Ovary (tissue), 9 donors: ENCODE measurements around the gene ECHDC3. TPM values are rescaled to one million over a fixed set of nuclear protein-coding genes. Genes with fewer than 3 reads are reported as not detected.
A peak's percentile ranks its signal among the peaks of the same experiment; 100 is the strongest.

Experiments
- DNase-seq, 5 donors: peaks; one replicate each; pipeline ENCODE4 v3.0.0-alpha.2; 2019 to 2020
- H3K27ac ChIP-seq, 2 donors: fragments of 200-600 bp; one replicate each; pipeline versions ENCODE4 v1.5.1 to v1.8.0; 2019 to 2022
- H3K27me3 ChIP-seq: fragments of 200-600 bp; one replicate; pipeline ENCODE4 v1.8.0; 2022
- H3K36me3 ChIP-seq: fragments of 200-600 bp; sonication (generic); one replicate; pipeline ENCODE4 v1.5.1; 2019
- H3K4me1 ChIP-seq: one replicate; pipeline ENCODE4 v1.8.1; 2013; ENCODE audit warnings: mild to moderate bottlenecking, moderate library complexity; ENCODE audit not compliant: insufficient read depth
- H3K4me3 ChIP-seq: fragments of 200-600 bp; sonication (generic); one replicate; pipeline ENCODE4 v1.5.1; 2017
- H3K9me3 ChIP-seq, 2 donors: fragments of 200-600 bp in 1 of 2; sonication (generic) in 1 of 2; one replicate each; pipeline versions ENCODE4 v1.5.1 to v1.8.1; 2013 to 2019; ENCODE audit warnings: mild to moderate bottlenecking in 1 of 2, moderate library complexity in 1 of 2
- EP300 ChIP-seq: sonication (generic); formaldehyde crosslinking; IDR thresholded peaks from one replicate; pipeline ENCODE4 v1.6.1; 2017; ENCODE audit warnings: antibody characterized with exemption
- POLR2A ChIP-seq: fragments of 450-650 bp; IDR thresholded peaks from one replicate; pipeline ENCODE4 v1.6.1; 2017; ENCODE audit warnings: antibody characterized with exemption, mild to moderate bottlenecking, moderate library complexity
- WGBS, 3 donors: extraction: QIAGEN DNeasy Blood & Tissue Kit in 1 of 3; methylation state at CpG; one replicate each; pipeline versions ENCODE4 v1.1.5 to v1.1.7; 2013 to 2017; 5-methylcytosine and 5-hydroxymethylcytosine counted together
- intact Hi-C, 4 donors: fragments of 100-400 bp; cut with DNase I; formaldehyde crosslinking; loops; one replicate each; pipeline versions ENCODE4 v1.11.0 to v1.15.1; 2022 to 2023
- polyA plus RNA-seq, 2 donors: library from polyadenylated mRNA; stranded (reverse); fragments of 200-250 nt in 1 of 2; fragments of 350-450 nt in 1 of 2; fragmentation: Illumina TruSeq in 1 of 2; extraction: RNeasy Lipid Tissue Mini Kit (QIAGEN cat#74804) in 1 of 2; gene quantifications; one replicate each; pipeline ENCODE4 v1.2.3, GENCODE V29; 2013 to 2014
- total RNA-seq, 7 donors: library from RNA; depleted of rRNA in 2 of 7; stranded (reverse); fragments of >200 nt in 2 of 7; fragmentation: NEBNext Ultra II Directional in 3 of 7; extraction: Animal tissue kit (Norgen Biotek cat#: 25700) in 3 of 7; gene quantifications; one replicate each; pipeline versions ENCODE4 v1.1.0 to v1.2.4, GENCODE V29; 2016 to 2023
- TF ChIP-seq, protein P1 (sequence below), 3 donors: fragments of 450-650 bp in 2 of 3; fragments of 200-600 bp in 1 of 3; IDR thresholded peaks; one replicate each; pipeline versions ENCODE4 v1.5.1 to v1.8.0; 2016 to 2022; ENCODE audit warnings: antibody characterized with exemption in 3 of 3, mild to moderate bottlenecking in 1 of 3
- donor health status: DM: no; HTN: no; CAD: no; lungs with moderate emphysema.
- donor health status: DM: no; HTN: no; CAD: no.
- donor health status: Bipolar disorder and iron deficiency.
- donor health status: DM: yes; HTN: yes; CAD: no.
- donor health status: DM: no; HTN: no; CAD: no.
- donor health status: DM: yes; HTN: yes; CAD: no.

ECHDC3 gene
- total and polyA plus RNA-seq, 9 donors, result 13.1 to 33.2 (median 17.8) TPM

DNA sequence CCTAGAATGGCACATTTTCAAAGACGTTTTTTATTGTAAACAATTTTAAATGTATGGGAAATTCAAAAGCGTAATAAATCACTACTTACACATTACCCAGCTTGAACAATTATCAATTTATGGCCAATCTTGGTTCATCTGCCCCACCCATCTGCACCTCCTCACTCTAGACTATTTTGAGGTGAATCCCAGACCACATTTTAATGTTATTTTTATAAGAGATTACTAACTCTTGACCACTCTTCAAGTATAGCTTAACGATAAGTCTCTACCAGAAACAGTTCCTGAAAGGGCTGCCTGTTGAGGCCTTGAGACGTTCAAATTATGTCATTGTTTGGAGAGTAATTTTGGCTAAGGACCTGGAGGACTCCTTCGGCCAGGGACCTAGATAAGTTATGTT is 33.2 kb downstream of the ECHDC3 start:
- Histone ChIP-seq H3K9me3 (no peaks in the 10 kb centered on the region), H3K36me3 (no peaks in the 10 kb centered on the region), H3K4me3 (no peak overlapping the region), H3K27me3 (no peaks in the 10 kb centered on the region), H3K27ac (no peak overlapping the region), H3K4me1 (no peaks in the 10 kb centered on the region)
- intact Hi-C loops, result no loop called here
- WGBS, 3 donors, result 26 to 40% (median 39%) methylated on average over 5 of the region's 5 CpGs
- TF ChIP-seq, protein P1, sequence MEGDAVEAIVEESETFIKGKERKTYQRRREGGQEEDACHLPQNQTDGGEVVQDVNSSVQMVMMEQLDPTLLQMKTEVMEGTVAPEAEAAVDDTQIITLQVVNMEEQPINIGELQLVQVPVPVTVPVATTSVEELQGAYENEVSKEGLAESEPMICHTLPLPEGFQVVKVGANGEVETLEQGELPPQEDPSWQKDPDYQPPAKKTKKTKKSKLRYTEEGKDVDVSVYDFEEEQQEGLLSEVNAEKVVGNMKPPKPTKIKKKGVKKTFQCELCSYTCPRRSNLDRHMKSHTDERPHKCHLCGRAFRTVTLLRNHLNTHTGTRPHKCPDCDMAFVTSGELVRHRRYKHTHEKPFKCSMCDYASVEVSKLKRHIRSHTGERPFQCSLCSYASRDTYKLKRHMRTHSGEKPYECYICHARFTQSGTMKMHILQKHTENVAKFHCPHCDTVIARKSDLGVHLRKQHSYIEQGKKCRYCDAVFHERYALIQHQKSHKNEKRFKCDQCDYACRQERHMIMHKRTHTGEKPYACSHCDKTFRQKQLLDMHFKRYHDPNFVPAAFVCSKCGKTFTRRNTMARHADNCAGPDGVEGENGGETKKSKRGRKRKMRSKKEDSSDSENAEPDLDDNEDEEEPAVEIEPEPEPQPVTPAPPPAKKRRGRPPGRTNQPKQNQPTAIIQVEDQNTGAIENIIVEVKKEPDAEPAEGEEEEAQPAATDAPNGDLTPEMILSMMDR (IDR thresholded peaks at IDR 0.05), result no peak
- TF ChIP-seq EP300, result no peak
- TF ChIP-seq POLR2A, result no peak
- DNase-seq, result no peak

DNA sequence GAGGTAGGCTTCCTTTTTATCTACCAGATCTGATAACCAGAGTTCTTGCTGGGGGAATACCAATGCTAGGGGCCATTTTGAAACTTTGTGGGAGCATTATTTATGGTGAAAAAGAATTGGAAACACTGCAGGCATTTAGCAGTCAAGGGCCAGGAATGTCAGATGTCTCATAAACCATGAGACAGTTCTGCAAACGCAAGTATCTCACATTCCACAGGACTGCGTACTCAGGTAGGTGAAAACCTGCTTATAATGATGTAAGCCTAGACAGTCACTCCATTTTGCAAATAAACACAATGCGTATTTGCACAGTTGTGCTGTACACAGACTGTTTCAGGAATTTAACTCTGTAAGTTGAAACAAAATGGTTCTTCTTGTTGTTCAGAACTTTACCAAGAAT is 33.9 kb downstream of the ECHDC3 start:
- intact Hi-C loops, result no loop called here
- 85 to 89% (median 86%) methylated on average over 3 of the region's 3 CpGs for WGBS, 3 donors
- Histone ChIP-seq H3K4me3 (no peak overlapping the region), H3K9me3 (no peaks in the 10 kb centered on the region), H3K27me3 (no peaks in the 10 kb centered on the region), H3K36me3 (no peaks in the 10 kb centered on the region), H3K4me1 (no peaks in the 10 kb centered on the region), H3K27ac (no peak overlapping the region)
- no peak for DNase-seq
- no peak for TF ChIP-seq EP300
- TF ChIP-seq POLR2A, result no peak
- TF ChIP-seq, protein P1 (IDR thresholded peaks at IDR 0.05), result no peak

DNA sequence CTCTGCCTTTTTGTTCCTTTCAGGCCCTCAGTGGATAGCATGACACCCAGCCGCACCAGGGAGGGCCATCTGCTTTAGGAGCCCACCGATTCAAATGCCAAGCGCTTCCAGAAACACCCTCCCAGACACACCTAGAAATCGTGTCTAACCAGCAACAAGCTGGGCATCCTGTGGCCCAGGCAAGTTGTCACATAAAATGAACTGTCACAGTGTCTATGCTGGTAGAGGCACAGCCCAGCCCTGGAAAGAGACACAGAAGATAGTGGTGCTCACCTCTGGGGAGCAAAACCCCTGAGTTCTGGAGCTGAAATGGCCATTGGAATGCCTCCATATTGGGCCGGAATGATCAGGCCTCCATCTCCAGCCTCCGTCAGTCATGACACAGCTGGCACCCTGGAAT is 38.9 kb downstream of the ECHDC3 start:
- no peaks in the 10 kb centered on the region for H3K27me3 ChIP-seq
- no peaks in the 10 kb centered on the region for H3K9me3 ChIP-seq
- H3K36me3 ChIP-seq, result no peaks in the 10 kb centered on the region
- intact Hi-C loops, result loop anchor here in 3 of 4 donors (5.0 to 10.0 kb wide), 2 partner anchors 204 to 206 kb away; no protein-coding TSS in a partner anchor
- WGBS, 3 donors, result 76 to 93% (median 89%) methylated on average over 6 of the region's 6 CpGs
- DNase-seq, result no peak
- TF ChIP-seq, protein P1 (IDR thresholded peaks at IDR 0.05), result no peak
- no peak for TF ChIP-seq POLR2A
- TF ChIP-seq EP300, result no peak
- H3K27ac ChIP-seq, result no peak overlapping the region
- H3K4me3 ChIP-seq, result no peak overlapping the region
- H3K4me1 ChIP-seq, result no peaks in the 10 kb centered on the region

DNA sequence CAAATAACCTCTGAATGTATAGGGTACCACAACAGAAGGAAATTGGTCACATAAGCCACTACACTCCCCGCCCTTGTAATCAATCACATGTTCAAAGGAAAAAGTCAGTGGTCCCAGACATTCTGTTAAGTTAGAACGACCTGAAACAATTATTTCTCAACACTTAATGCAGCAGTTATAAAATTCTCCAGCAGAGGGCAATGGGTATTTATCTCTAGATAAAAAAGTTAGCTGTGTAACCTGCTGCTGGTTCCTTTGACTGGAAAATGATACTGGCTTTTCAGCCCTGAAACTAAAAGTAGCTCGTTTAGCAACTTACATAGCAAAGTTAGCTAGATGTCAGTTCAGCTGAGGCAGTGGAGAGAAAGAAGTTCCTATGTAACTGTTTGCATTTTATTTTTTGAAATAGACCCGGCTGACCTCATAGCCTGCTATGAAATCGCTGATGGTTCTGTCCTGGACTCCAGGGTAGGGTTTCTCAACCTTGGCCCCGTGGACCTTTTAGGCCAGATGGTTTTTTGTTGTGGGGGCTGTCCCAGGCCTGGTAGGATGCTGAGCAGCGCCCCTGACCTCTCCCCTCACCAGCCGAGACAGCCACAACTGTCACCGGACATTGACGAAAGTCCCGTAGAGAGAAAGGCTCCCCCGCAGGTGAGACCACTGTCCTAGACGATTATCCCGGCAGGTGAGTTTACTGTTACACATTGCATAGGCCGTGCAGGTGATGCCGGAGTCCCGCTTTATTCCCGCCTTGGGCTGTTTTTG is 40.8 kb downstream of the ECHDC3 start:
- Histone ChIP-seq H3K36me3 (no peaks in the 10 kb centered on the region), H3K4me3 (no peak overlapping the region), H3K27ac (no peak overlapping the region), H3K4me1 (no peaks in the 10 kb centered on the region), H3K27me3 (no peaks in the 10 kb centered on the region), H3K9me3 (no peaks in the 10 kb centered on the region)
- no peak for DNase-seq
- intact Hi-C loops, result loop anchor here in 3 of 4 donors (5.0 to 10.0 kb wide), 2 partner anchors 202 to 204 kb away; no protein-coding TSS in a partner anchor
- TF ChIP-seq EP300, result no peak
- TF ChIP-seq, protein P1 (IDR thresholded peaks at IDR 0.05), result peak; percentile 34 to 71 (median 58)
- WGBS, 3 donors, result 62 to 69% (median 67%) methylated on average over 18 of the region's 18 CpGs
